Stimulated activated CD4-positive, alpha-beta T cell treated with anti-CD3 and anti-CD28 coated beads, TNF-alpha, amount 100 ng/mL, for 4 hours (primary cell): ENCODE results near the gene SLC4A1AP.

Experiments
- DNase-seq, 3 experiments: peaks; one replicate each; pipeline ENCODE4 v3.0.0-alpha.2; 2020; ENCODE audit warnings: low read depth in 3 of 3

SLC4A1AP gene

DNA sequence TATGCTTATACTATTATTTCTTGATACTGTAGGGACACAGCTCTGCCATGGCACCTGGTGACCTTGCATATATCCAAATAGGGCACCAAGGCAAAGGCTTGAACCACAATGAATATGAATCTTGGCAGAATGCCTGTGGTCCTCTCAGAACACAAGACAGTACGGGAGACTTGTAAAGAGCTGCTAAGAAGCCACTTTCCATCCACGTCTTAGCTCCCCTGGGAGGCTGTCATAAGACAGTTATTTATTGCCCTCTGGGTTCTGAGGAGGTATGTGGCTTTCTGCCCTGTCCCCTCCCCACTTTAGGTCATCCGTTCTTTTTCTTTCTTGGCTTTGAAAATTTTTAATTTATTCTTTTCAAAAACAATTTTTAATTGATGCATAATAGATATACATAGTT lies 78.0 kb downstream of the SLC4A1AP start:
- DNase-seq, result no peak

DNA sequence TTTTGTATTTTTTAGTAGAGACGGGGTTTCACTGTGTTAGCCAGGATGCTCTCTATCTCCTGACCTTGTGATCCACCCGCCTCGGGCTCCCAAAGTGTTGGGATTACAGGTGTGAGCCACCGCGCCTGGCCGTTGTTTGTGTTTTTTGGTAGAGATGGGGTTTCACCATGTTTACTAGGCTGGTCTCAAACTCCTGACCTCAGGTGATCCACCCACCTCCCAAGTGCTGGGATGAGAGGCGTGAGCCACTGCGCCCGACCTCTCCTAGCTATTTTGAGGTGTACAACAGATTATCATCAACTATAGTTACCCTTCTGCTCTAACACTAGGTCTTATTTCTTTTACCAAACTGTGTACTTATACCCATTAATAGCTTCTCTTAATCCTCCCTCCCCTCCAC lies 78.9 kb downstream of the SLC4A1AP start:
- DNase-seq, result no peak
